KOPT-K1 (cell line): ENCODE data around the gene RAB11FIP4.

Experiments used
- H3K27ac ChIP-seq: fragments of 200-600 bp; sonication (generic); 2 replicates; pipeline ENCODE4 v1.5.1; 2016; ENCODE audit warnings: antibody characterized with exemption, mild to moderate bottlenecking, low read depth, low read length; ENCODE audit not compliant: poor library complexity, severe bottlenecking
- H3K36me3 ChIP-seq: fragments of 200-600 bp; sonication (generic); 2 replicates; pipeline ENCODE4 v1.5.1; 2017; ENCODE audit warnings: antibody characterized with exemption, mild to moderate bottlenecking, low read length, moderate library complexity; ENCODE audit not compliant: insufficient read depth
- H3K9me3 ChIP-seq: fragments of 200-600 bp; sonication (generic); 2 replicates; pipeline ENCODE4 v1.5.1; 2017; ENCODE audit warnings: antibody characterized with exemption, low read length, mild to moderate bottlenecking; ENCODE audit not compliant: insufficient read depth, poor library complexity, severe bottlenecking

The RAB11FIP4 gene

DNA sequence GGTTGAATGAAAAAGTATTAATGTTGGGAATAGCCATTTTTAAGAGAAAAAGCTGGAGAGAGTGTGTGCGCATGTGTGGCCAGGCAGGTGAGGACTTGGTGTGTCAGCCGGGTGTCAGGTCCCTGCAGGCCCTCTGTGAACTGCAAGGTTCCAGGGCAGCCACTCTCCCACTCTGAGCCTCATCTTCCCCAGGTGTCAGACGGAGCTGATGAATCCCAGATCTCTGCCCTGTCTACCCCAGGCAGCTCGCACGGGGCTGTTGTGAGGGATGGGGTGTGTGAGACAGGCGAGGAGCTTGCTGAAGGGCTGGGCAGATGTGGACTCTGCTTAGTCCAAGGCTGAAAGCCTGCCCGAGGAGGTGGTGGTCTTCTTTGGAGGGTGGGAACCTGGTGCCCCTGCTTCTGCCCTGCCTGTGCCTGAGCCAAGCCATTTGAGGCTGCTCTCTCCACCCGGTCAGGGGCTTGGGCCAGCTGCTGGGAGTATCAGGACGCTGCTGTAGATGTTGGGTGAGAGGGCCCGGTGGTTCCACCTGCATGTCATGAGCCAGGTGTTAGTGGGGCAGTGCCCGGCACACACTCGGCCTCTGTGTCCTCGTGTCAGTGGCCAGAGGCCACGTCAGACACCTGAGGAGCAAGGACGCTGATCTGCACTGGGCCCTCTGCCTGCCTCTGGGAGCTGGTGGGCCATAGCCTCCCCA lies 122.4 kb downstream of the RAB11FIP4 start:
- Histone ChIP-seq H3K9me3 (no peaks in the 10 kb centered on the region), H3K27ac (no peak overlapping the region), H3K36me3 (no peaks in the 10 kb centered on the region)

DNA sequence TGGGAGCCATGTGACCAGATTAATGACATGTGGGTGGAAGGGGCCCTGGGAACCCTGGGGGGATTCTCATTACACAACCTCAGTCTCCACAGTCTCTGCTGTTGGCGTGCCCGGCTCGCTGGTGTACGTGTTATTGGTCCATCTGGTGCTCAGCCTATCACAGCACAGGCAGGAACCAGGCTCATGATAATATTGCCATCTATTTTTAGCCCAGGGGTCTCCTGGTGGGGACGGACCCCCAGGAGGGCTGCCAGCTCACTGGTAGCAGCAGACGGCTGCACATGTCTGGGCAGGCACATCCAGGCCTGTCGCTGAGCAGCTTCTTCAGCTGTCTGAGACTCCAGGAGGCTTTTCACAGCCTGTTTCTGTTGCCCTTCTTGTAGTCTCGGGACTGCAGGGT lies 123.8 kb downstream of the RAB11FIP4 start:
- Histone ChIP-seq H3K36me3 (no peaks in the 10 kb centered on the region), H3K9me3 (no peaks in the 10 kb centered on the region), H3K27ac (no peak overlapping the region)

GRCh38 chr17:31517524-31517923 lies 126.0 kb downstream of the RAB11FIP4 start:
- Histone ChIP-seq H3K27ac (no peak overlapping the region), H3K36me3 (no peaks in the 10 kb centered on the region), H3K9me3 (no peaks in the 10 kb centered on the region)

- no peak overlapping the region for H3K27ac ChIP-seq
- peaks cover 7% of the 10 kb centered on the region for H3K9me3 ChIP-seq
- H3K36me3 ChIP-seq = no peaks in the 10 kb centered on the region
These were observed 127.0 kb downstream of the RAB11FIP4 start for GRCh38 chr17:31518478-31518877.

- Histone ChIP-seq H3K9me3 (peaks cover 19% of the 10 kb centered on the region), H3K27ac (no peak overlapping the region), H3K36me3 (no peaks in the 10 kb centered on the region)
These were observed 130.3 kb downstream of the RAB11FIP4 start for GRCh38 chr17:31521632-31522283.

GRCh38 chr17:31522284-31522931 lies 130.9 kb downstream of the RAB11FIP4 start:
- Histone ChIP-seq H3K36me3 (no peaks in the 10 kb centered on the region), H3K9me3 (peaks cover 19% of the 10 kb centered on the region), H3K27ac (no peak overlapping the region)

DNA sequence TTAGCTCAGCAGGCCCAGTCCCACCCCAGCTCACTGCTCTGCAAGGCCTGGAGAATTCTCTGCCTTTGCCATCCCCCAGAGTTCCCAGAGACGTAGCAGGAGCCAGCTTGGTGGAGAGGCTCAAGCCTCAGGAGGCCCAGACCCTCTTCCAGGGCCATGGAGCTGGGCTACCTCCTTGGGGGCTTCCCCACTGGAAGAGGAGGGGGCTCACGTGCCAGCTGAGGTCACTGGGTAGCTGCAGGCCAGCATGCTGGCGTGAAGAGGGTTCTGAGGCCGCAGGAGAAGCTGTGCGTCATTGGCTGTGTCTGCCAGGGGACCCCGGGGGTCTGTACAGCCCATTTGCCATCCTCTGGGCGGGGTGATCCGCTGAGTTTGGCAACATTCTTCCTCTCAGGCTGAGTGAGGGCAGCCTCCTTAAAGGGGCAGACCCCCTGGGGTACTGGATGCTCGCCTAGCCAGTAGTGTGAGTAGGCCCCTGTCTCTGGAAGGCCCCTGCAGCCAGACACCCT lies 131.6 kb downstream of the RAB11FIP4 start:
- Histone ChIP-seq H3K9me3 (peaks cover 19% of the 10 kb centered on the region), H3K27ac (no peak overlapping the region), H3K36me3 (no peaks in the 10 kb centered on the region)

GRCh38 chr17:31523862-31524730 lies 132.6 kb downstream of the RAB11FIP4 start:
- Histone ChIP-seq H3K36me3 (no peaks in the 10 kb centered on the region), H3K27ac (no peak overlapping the region), H3K9me3 (peaks cover 19% of the 10 kb centered on the region)

- peaks cover 19% of the 10 kb centered on the region for H3K9me3 ChIP-seq
- no peak overlapping the region for H3K27ac ChIP-seq
- H3K36me3 ChIP-seq = no peaks in the 10 kb centered on the region
These were observed 133.7 kb downstream of the RAB11FIP4 start for GRCh38 chr17:31524926-31525800.

DNA sequence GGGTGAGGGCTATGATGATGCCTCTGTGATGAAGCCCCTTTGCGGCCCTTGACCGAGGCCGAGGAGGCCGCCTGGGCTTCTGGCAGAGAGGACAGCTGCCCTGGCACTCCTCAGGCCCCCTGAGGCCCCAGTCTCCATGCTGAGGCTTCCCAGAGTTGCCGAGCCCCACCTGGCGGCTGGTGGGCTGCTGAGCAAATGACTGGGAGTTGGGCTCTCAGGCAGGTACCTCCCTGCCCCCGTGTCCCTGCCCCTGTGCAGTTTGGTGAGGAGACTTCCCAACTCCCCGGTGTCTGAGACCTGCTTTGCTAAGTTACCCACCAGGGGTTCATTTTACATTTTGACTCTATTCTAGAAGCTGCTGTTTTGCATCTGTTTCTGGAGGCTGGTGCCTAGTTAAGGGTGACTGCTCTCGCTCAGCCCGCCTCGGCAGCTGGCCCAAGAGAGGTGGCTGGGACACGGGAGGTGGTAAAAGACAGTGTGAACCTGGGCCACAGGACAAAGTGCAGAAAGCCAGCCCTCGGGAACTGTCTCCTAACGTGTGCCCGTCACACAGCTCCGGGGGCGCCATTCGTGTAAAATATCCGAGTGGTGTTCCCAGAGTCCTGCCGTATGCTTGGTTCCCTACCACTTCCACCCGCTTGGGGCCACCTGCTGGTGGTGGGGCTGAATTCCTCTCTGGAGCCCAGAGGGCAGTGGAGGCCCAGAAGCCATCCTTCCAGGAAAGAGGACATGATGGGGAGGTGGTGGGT lies 134.5 kb downstream of the RAB11FIP4 start:
- H3K9me3 ChIP-seq = peaks cover 19% of the 10 kb centered on the region
- H3K36me3 ChIP-seq = no peaks in the 10 kb centered on the region
- H3K27ac ChIP-seq = no peak overlapping the region

DNA sequence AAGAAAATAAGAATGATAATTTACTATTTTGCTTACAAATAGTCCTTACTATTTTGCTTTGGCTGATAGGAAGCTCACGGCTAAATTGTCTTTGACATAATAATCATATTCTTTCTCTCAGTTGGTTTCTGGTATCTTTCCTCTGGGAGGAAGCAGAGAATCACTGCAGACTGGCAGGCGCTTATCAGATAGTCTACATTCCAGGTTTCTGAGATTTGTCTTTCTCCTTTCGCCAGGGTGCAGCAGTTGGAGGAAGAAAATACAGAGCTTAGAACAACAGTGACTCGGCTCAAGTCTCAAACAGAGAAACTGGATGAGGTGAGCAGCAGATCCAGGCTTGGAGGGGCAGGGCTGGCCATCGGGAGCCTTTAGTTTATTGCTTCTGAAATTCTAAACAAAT lies 136.1 kb downstream of the RAB11FIP4 start:
- H3K9me3 ChIP-seq = peaks cover 19% of the 10 kb centered on the region
- H3K27ac ChIP-seq = no peak overlapping the region
- no peaks in the 10 kb centered on the region for H3K36me3 ChIP-seq

- Histone ChIP-seq H3K27ac (no peak overlapping the region), H3K9me3 (peaks cover 13% of the 10 kb centered on the region), H3K36me3 (no peaks in the 10 kb centered on the region)
These were observed 136.9 kb downstream of the RAB11FIP4 start for GRCh38 chr17:31528291-31528874.

GRCh38 chr17:31529841-31530251 lies 138.4 kb downstream of the RAB11FIP4 start:
- H3K27ac ChIP-seq = no peak overlapping the region
- H3K36me3 ChIP-seq = no peaks in the 10 kb centered on the region
- no peaks in the 10 kb centered on the region for H3K9me3 ChIP-seq
